HG02798 (cell line): ENCODE measurements around the gene GUK1.
"Not testable (repeated sequence)": the region's sequence is repeated elsewhere in the genome, so short reads cannot be mapped to it uniquely, and the experiment has no call there.

Source experiments
- ATAC-seq: cut with Tn5 transposase; IDR thresholded peaks from one replicate; pipeline ENCODE4 v1.9.1; 2021; ENCODE audit warnings: mild to moderate bottlenecking; ENCODE audit not compliant: unreplicated experiment, poor library complexity

The GUK1 gene

GRCh38 chr1:228104526-228105269 lies 35.4 kb upstream of the GUK1 start:
- no peak for ATAC-seq

DNA sequence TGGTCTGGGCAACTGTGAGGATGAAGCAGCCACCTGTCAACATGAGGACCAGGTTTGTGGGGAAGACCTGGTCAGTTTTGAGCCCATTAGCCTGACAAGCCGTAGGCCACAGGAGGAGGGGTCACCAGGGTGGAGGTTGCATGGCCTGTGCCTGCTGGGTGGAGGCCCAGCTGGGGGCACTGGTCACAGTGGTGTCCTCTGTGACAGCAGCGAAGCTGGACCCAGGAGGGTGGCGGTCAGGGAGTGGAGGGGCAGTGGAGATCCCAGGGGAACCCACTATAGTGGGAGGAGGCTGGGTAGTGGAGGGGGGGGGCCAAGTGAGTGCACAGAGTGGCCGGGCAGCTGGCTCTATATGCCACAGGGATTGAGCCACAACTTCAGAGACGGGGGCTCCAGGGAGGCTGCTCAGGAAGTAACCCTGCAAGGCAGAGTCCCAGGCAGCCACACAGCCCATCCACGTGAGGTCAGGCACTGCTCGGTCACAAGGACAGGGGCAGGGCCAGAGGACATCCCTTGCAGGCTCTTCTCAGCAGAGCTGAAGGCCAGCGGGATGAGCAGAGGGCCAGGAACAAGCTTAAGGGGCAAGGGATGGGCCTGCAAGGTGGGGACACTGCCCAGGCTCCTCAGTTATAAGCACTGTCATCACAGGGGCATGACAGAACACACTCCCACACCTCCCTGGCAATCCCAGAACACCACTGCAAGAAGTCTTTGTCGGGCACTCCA lies 34.6 kb upstream of the GUK1 start:
- ATAC-seq = no peak

GRCh38 chr1:228105996-228106799 lies 33.9 kb upstream of the GUK1 start:
- no peak for ATAC-seq

DNA sequence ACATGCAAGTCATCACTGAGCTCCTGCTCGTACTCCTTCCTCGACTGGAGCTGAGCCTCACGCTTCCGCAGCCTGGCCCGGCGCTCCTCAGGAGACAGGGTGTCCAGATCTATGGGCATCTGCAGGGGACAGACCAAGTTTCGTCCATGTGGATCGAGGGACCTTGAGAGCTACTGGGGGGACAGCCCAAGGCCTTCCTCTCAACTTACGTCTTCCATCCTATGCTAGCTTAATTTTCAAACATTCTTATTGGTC lies 33.4 kb upstream of the GUK1 start:
- ATAC-seq = no peak

- no peak for ATAC-seq
These were observed 32.4 kb upstream of the GUK1 start for GRCh38 chr1:228107636-228108035.

DNA sequence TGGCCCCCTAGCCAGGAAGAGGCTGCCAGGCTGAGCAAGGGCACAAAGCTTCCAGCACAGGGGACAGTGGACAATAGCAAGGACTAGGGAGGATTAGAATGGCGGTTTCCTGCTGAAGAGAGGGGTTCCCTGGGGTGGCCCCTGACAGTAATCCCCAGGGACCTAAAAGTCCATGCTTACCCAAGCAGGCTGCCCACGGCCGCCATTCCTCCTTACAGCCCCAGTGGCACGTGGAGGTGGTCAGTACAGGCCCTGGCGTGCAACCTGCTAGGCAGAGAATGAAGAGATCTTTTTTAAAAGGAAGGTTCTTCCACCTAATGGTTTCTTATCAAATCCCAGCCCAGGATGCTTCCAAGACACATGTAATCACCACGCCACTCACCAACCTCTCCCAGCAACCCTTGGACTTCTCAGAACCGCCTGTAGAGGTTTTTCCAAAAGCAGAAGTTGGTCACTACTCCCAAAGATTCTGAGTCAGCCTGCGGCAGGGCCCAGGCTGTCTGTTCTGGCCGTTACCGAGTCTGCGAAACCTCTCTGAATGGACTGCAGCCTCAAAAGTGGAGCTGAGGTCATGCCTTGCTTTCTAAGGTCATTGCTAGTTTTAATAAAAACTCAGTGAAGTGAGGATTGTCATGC lies 31.9 kb upstream of the GUK1 start:
- no peak for ATAC-seq

DNA sequence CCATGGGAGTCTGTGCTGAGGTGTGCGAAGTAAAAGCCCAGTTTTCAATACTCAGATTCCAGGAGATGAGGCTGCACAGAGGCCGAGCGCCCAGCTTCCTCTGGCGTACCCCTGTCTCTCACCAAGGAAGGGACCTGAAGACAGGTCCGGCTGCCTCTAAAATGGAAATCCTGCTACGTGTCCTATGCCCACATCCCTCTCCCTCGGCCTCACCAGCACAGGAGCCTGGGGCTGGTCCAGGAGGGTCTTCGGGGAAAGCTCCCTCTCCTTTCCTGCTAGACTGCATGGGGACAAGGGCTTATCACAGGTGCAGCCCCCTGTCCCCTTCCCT lies 31.4 kb upstream of the GUK1 start:
- ATAC-seq = no peak

GRCh38 chr1:228109073-228109961 lies 30.8 kb upstream of the GUK1 start, which contains the start of gene MRPL55:
MRPL55 (minus strand) TSS chr1:228109299; CDS start chr1:228108260, 1,039 bp downstream.
- ATAC-seq = peak; percentile 89

GRCh38 chr1:228109962-228110488 lies 30.1 kb upstream of the GUK1 start:
- ATAC-seq = peak; percentile 4

- ATAC-seq = no peak
These were observed 29.5 kb upstream of the GUK1 start for GRCh38 chr1:228110556-228110955.

GRCh38 chr1:228111315-228111714 lies 28.8 kb upstream of the GUK1 start:
- not testable (repeated sequence) for ATAC-seq

DNA sequence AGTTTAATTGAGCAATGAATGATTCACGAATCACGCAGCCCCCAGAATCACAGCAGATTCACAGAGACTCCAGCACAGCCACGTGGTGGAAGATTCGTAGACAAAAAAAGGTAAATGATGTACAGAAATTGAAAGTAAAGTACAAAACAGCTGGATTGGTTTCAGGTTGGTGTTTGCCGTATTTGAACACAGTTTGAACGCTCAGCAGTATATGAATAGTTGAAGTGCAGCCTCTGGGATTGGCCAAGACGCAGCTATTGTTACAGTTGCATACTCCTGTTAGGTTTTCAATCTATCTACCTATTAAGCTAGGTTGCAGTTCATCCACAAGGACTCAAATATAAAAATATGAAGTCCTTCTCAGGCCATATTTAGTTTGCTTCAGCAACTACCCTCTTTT lies 27.9 kb upstream of the GUK1 start:
- no peak for ATAC-seq

GRCh38 chr1:228112617-228113016 lies 27.5 kb upstream of the GUK1 start:
- ATAC-seq = no peak

DNA sequence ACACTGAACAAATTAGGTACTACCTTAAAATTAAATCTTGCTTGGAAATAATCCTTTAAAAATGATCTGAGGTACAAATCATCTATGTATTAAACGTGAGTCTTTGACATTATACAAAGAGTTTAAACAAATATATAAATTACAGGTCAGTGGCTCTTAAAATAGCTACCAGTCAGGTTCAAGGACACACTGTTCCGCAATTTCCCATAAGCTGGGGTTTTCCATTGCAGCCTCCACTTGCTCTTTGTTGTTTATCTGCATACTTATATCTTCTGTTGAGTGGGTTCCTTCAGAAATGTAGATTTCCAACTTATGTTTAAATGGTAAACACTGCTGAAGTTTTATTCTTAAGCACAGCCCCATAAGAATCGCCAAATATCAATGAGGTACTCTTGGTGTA lies 25.3 kb upstream of the GUK1 start:
- ATAC-seq = no peak

DNA sequence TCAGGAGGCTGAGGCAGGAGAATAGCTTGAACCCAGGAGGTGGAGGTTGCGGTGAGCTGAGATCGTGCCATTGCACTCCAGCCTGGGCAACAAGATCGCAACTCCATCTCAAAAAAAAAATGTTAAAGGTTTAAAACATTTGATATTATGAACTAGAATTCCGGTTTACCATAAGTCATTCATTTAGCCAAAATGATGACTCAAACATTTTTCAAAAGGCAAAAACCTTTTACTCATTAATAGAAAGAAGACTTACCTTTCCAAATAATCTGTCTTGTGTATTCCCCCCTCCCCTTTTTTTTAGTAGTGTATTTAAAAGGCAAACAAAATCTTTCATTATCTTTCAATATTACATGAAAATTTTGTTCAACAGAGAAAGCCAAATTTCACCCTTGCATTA lies 22.7 kb upstream of the GUK1 start:
- ATAC-seq = no peak

DNA sequence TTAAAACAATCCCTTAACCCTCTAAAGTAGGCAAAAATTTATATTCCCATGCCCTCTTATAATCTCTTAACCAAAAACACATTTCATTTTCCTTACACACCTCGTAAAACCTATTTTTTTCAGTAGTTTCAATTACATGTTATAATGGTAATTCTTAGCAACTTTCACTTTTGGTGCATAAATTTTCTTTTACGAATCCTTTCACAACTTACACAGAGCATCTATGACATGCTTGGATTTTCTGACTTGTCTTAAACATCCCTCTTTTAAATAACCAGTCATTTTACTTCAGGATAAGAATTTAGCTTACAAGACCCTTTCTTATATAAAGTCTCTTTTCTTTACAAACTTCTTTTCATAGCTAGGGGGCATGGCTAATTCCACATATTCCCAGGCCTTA lies 22.0 kb upstream of the GUK1 start:
- no peak for ATAC-seq

DNA sequence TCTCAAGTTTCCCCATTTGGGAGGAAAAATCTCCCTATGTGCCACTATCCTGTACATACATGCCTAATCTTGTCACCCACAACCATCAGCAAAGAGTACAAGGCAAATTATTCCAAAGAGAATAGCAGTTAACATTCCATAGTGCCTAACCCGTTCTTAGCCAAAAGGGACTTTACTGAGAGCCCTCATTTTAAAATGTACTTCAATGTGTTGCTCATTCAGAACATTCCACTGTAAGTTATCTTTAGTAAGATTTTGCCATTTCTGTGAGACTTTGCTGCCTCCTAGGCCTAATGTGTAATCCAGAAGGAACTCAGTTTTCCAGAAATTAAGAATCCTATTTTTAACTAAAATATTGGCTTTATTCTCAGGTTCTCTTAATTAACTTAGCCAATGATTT lies 19.7 kb upstream of the GUK1 start:
- no peak for ATAC-seq

- no peak for ATAC-seq
These were observed 19.1 kb upstream of the GUK1 start for GRCh38 chr1:228120857-228121489.

DNA sequence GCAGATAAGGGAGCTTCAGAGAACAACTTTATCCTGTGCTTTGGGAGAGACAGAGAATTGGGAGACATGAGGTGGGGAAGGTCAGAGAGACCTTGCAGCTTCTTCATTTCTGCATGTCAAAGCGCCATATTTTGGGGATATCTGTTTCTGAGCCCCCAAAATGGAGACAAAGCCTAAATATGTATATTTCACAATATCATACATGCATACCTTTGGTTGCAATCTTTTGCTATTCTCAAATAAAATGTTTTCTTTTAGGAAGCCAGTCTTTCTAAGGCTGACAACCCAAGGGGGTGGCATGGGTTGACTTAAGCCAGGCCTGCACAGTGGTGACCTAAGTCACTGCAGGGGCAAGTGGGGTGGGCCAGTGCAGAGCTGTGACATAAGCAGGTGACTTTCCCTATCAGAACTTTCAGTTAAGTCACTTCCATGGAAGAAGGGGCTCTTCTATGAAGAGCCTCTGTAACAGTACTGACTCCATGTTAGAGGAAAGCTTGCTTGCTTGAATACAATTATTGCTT lies 17.1 kb upstream of the GUK1 start:
- no peak for ATAC-seq
